Activated CD4-positive, CD25-positive, alpha-beta regulatory T cell treated with anti-CD3 and anti-CD28 coated beads, Interleukin-2, amount 50 U/mL, for 16 hours (primary cell): Measurements from ENCODE around the gene DNAAF9.

Experiments used
- DNase-seq: peaks from one replicate; pipeline ENCODE4 v3.0.0-alpha.2; 2020; ENCODE audit warnings: low read depth, low spot score

The DNAAF9 gene

GRCh38 chr20:3412600-3413392 is 5.3 kb upstream of the DNAAF9 start:
- DNase-seq, result no peak

GRCh38 chr20:3410464-3410863 is 3.0 kb upstream of the DNAAF9 start:
- no peak for DNase-seq

GRCh38 chr20:3409417-3409816 is 1.9 kb upstream of the DNAAF9 start:
- no peak for DNase-seq

- DNase-seq, result peak; percentile 30
Observed at GRCh38 chr20:3407771-3408637, 535 bp upstream of the DNAAF9 start.

GRCh38 chr20:3406481-3407039 is 909 bp downstream of the DNAAF9 start:
- no peak for DNase-seq

- no peak for DNase-seq
Observed at GRCh38 chr20:3405696-3406358, 1.6 kb downstream of the DNAAF9 start.

- DNase-seq, result no peak
Observed at GRCh38 chr20:3405139-3405538, 2.3 kb downstream of the DNAAF9 start.

- DNase-seq, result no peak
Observed at GRCh38 chr20:3404402-3404801, 3.1 kb downstream of the DNAAF9 start.

- DNase-seq, result no peak
Observed at GRCh38 chr20:3403741-3404140, 3.7 kb downstream of the DNAAF9 start.

- no peak for DNase-seq
Observed at GRCh38 chr20:3402453-3402852, 5.0 kb downstream of the DNAAF9 start.

GRCh38 chr20:3400260-3401155 is 7.0 kb downstream of the DNAAF9 start:
- DNase-seq, result no peak

- no peak for DNase-seq
Observed at GRCh38 chr20:3398681-3399252, 8.7 kb downstream of the DNAAF9 start.

- no peak for DNase-seq
Observed at GRCh38 chr20:3396492-3396891, 11.0 kb downstream of the DNAAF9 start.

GRCh38 chr20:3392756-3393155 is 14.7 kb downstream of the DNAAF9 start:
- no peak for DNase-seq

- no peak for DNase-seq
Observed at GRCh38 chr20:3390759-3391425, 16.6 kb downstream of the DNAAF9 start.

GRCh38 chr20:3383878-3384495 is 23.5 kb downstream of the DNAAF9 start:
- no peak for DNase-seq

- DNase-seq, result no peak
Observed at GRCh38 chr20:3382836-3383235, 24.6 kb downstream of the DNAAF9 start.

- DNase-seq, result no peak
Observed at GRCh38 chr20:3380228-3381070, 27.0 kb downstream of the DNAAF9 start.

GRCh38 chr20:3378138-3378537 is 29.3 kb downstream of the DNAAF9 start:
- no peak for DNase-seq
